Hippocampal formation (tissue), 2 donors: ENCODE results near the gene CDKL4.
"Not testable (repeated sequence)": the region's sequence is repeated elsewhere in the genome, so short reads cannot be mapped to it uniquely, and the experiment has no call there.

Experiments used
- DNase-seq, 2 donors: peaks; one replicate each; lab custom pipeline; 2025; lab: John Stamatoyannopoulos, UW

Gene CDKL4

GRCh38 chr2:39243469-39244123, at the start of gene CDKL4:
Gene CDKL4, minus strand, starts transcription at chr2:39243970.
- DNase-seq, result no peak

DNA sequence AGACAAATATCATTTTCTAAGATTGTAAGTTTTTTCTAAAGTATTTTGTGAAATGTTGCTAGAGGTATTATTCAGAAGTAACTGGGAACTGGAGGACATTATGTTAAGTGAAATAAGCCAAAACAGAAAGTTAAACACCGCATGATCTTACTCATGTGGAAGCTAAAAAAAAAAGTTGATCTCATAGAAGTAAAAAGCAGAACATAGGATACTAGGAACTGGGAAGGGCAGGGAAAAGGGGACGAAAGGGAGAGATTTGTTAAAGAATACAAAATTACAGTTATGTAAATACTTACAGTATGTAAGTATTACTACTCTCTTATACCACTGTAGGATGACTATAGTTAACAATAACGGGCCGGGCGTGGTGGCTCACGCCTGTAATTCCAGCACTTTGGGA, 46.7 kb upstream of the CDKL4 start:
- no peak for DNase-seq

DNA sequence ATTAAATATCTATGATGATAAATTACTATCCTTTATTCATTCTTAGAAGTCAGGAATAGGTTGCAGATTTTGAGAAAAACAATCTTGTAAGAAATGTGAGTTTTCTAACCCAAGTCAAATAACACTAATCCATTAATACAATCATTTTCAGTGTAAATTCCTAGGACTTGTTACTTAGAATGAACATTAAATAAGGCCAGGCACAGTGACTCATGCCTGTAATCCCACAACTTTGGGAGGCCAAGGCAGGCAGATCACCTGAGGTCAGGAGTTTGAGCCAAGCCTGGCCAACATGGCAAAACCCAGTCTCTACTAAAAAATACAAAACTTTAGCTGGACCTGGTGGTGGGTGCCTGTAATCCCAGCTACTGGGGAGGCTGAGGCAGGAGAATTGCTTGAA, 45.8 kb upstream of the CDKL4 start:
- DNase-seq, result no peak

DNA sequence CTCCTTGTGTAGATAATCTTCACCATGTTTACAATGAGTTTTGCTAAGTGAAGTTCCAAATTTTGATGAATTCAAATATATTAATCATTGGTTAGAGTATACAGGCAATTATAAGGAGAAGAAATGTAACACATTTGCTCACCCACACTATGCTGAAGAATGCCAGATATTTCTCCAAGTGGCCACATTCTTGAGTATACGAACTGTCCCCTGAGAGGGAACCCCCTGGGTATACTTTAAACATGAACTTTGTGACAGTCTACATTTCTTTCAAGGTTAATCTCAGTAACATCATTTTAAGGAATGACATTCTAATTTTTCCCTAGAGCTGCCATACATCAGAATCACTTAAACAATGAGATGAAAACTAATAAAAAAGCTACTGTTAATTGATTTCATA, 39.8 kb upstream of the CDKL4 start:
- DNase-seq, result no peak

DNA sequence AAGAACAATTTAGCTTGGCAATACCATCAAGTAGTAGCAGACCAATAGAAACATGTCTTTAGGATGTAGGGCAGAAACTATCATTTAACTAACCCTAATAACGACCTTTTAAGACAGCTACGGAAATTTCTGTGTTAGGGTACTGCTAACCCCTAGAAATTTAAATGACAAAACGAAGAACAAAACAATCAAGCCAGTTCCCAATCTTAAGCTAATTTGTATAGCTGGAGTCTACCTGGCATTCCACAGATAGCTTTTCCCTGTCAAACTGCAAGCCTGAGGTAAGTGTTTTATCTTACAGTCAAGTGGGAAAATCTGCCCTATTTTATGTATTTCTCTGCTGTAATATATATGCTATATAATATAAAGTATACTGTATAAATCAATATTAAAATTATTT, 37.6 kb upstream of the CDKL4 start:
- DNase-seq, result no peak

DNA sequence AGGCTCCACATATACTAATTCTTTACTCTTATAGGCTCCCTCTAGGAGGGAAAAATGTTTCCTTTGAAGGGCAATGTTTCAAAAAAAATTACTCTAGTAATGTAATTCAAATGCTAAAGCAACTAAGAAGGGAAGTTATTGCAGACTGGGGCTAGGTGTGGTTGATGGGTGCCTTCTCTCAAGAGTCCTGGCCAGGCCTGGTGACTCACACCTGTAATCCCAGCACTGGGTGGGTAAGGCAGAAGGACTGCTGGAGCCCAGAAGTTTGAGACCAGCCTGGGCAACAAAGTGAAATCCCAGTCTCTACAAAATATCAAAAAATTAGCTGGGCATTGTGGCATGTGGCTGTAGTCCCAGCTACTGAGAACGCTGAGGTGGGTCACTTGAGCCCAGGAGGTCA, 31.2 kb upstream of the CDKL4 start:
- DNase-seq, result no peak

GRCh38 chr2:39269941-39270340, 26.2 kb upstream of the CDKL4 start:
- DNase-seq, result no peak

- no peak for DNase-seq
These were observed 23.2 kb upstream of the CDKL4 start for GRCh38 chr2:39266916-39267434.

GRCh38 chr2:39266139-39266805, 22.5 kb upstream of the CDKL4 start:
- DNase-seq, result no peak

DNA sequence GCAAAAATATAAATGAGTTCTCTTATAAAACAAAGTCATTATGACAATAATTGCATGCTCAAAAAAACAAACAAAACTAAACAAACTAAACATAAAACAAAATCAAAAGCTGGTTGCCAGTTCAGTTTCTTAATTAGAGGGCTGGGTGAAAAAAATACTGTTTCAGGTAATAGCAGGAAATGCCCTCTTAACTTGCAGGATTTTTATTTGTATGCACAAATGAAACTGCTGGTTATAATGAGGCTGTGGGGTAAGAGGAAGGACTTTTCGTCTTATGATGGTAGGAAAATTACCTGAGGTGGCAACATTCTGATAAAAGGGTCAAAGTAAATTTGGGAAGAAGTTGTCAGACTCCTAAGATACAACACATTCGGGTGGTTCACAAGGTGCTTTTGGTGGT, 21.5 kb upstream of the CDKL4 start:
- no peak for DNase-seq

- DNase-seq, result no peak
These were observed 21.0 kb upstream of the CDKL4 start for GRCh38 chr2:39264733-39265132.

- no peak for DNase-seq
These were observed 16.3 kb upstream of the CDKL4 start for GRCh38 chr2:39260087-39260486.

GRCh38 chr2:39256040-39256439, 12.3 kb upstream of the CDKL4 start:
- DNase-seq, result no peak

- DNase-seq, result no peak
These were observed 9.2 kb upstream of the CDKL4 start for GRCh38 chr2:39252888-39253518.

DNA sequence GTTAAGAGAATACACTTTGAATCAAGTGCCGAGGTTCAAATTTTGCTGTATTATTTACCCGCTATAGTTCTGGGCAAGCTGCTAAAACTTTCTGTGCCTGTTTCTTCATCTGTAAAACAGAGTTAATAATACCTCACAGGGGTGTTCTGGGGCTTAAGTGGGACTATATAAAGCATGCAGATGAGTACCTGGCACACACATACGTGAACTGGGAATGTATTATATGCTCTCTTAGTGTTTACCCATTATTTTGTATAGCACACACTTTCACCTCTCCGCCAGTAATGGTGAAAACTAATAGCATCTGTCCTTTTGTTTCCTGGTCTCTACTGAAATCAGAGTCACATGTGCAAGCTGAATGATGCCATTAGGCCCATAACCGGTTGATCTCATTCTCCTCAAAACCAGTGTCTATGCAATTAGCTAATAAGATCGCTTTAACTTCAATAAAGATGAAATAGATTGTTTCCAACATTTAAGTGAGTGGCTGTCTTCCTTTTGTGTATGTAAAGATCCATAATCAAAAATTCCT, 3.8 kb upstream of the CDKL4 start:
- DNase-seq, result no peak

- no peak for DNase-seq
These were observed 2.7 kb upstream of the CDKL4 start for GRCh38 chr2:39246382-39246980.

- DNase-seq, result not testable (repeated sequence)
These were observed 1.3 kb upstream of the CDKL4 start for GRCh38 chr2:39244963-39245625.

- not testable (repeated sequence) for DNase-seq
These were observed 582 bp upstream of the CDKL4 start for GRCh38 chr2:39244241-39244862.

- DNase-seq, result no peak
These were observed 2.2 kb downstream of the CDKL4 start for GRCh38 chr2:39241588-39241987.

DNA sequence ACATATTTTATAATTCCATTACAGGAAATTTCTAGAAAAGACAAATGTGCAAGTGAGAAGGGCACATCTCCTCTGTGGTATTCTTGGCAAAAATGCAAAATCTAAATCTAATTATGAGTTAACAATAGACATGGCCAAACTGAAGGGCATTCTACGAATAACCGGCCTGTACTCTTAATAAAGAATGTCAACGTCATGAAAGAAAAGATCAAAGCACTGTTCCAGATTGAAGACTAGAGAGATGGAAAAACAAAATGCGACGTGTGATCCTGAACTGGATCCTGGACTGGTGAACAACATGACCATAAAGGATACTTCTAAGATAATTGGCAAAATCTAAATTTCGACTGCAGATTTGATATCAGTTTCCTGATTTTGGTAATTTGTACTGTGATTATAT, 3.0 kb downstream of the CDKL4 start:
- DNase-seq, result no peak

- DNase-seq, result no peak
These were observed 9.0 kb downstream of the CDKL4 start for GRCh38 chr2:39234754-39235153.
